ENCODE measurements around the gene IQCK.

Gene IQCK

DNA sequence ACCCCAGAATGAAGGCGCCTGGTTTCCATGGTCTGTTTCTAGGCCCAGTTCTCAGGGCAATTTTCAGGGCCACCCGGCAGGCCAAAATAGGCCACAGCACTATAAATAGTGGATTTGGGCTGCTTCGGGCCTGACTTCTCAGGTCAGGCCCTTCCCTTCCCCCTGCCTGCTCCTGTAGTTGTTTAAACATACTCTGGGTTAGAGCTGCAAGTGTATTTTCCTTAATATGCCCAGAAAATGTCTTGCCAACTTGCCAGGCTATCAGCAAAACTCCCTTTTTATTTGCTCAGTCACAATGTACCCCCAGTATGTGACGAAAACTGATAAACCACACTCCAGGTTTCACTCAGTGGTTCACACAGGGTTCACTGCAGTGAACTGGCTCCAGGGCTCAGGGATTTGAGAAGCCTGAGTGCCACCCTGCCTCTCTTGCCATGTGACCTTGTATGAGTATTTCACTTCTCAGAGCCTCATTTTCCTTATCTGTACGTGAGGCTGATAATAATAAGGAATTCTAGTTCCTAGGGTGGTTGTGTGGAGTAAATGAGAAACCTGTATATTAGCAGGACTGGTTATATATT lies 90.1 kb downstream of the IQCK start:
- no peak for DNase-seq

- no peak for DNase-seq
Measured at GRCh38 chr16:19809121-19809635, 91.1 kb downstream of the IQCK start.

DNA sequence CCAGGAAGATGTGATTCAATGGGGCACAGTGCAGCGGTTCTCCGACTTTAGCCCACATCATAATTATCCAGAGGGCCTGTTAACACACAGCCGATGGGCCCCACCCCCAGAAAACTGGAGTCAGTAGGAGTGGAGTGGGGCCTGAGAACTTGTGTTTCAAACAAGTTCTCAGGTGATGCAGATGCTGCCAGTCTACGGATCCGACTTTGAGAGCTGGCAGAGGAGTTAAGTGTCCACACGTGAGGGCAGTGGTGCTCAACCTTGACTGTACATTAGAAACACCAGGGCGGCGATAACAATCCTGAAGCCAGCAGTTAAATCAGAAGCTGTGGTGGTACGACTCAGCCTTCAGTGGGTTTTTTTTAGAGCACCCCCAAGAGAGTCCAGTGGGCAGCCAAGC lies 91.6 kb downstream of the IQCK start:
- no peak for DNase-seq

DNA sequence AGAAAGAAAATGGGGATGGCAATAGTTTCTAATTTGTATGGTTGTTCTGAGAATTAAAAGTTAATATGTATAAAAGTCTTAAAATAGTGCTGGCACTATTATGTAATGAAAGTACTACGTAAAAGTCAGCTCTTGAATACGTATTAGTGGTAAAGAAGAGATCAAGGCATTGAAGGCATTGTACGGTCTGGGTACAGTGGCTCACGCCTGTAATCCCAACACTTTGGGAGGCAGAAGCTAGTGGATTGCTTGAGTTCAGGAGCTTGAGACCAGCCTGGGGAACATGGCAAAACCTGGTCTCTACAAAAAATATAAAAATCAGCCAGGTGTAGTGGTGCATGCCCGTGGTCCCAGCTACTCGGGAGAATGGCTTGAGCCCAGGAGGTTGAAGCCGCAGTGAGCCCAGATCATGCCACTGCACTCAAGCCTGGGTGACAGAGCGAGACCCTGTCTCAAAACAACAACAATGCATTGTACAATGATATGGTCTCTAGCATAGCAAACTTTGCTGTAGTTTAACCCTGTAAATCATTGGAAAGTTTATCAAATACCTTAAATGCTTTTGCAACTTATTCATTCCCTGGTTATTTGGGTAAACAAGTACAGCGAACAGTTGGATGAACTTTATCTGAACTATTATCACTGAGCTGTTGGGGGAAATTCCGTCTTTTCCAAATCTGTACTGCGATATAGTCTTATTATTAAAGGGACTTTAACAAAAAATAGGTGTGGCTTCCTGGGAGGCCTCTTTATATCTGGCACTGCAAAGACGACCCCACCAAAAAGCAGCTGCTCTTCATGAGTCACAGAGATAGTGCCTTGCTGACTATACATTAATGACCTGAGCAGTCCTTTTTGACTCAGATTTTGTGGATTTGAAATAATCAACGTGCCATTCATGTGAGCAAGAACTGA lies 93.0 kb downstream of the IQCK start:
- DNase-seq, result no peak

- no peak for DNase-seq
Measured at GRCh38 chr16:19812986-19813385, 94.9 kb downstream of the IQCK start.

- no peak for DNase-seq
Measured at GRCh38 chr16:19815418-19815817, 97.3 kb downstream of the IQCK start.

- DNase-seq, result no peak
Measured at GRCh38 chr16:19817122-19817521, 99.1 kb downstream of the IQCK start.

GRCh38 chr16:19817875-19818274 lies 99.8 kb downstream of the IQCK start:
- no peak for DNase-seq

DNA sequence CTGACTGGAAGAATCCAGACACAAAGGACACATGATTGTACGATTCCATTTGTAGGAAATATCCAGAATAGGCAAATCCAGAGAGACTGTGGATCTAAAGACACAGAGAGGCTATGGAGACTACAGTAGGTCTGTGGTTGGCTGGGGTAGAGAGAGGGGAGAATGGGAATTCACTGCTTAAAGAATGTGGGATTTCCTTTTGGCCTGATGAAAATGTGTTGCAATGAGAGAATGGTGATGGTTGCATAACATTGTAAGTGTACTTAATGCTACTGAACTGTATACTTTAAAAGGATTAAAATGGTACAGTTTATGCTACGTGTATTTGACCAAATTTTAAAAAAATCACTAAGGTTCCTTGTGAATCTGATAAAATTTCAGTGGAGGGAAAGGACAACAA lies 104.5 kb downstream of the IQCK start:
- no peak for DNase-seq

DNA sequence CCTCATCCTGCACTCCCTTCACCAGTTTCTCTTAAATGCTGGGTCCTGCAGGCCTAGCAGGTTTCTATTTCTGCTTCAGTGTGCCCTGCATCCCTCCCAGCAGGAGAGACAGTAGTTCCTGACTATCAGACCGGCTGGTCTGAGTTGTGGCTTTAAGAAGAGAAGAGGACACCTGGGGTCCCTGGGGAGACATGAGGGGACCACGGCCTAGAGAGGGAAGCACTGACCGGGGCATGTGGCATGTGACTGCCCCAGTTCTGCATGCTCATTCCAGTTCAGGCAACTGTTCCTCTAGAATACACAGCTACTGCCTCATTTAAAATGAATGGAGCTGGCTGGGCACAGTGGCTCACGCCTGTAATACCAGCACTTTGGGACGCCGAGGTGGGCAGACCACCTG lies 105.3 kb downstream of the IQCK start:
- DNase-seq, result no peak

DNA sequence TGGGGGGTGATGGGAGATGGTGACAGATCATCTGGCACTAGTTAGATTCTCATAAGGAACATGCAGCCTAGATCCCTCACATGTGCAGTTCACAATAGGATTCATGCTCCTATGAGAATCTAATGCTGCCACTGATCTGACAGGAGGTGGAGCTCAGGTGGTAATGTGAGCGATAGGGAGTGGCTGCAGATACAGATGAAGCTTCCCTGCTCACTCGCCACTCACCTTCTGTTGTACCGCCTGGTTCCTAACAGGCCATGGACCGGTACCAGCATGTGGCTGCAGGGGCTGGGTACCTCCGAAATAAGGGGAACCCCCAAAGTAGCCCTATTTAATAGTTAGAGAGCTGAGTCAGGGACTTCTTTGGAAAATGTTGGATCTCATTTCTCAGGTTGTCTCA lies 106.1 kb downstream of the IQCK start:
- DNase-seq, result no peak

- no peak for DNase-seq
Measured at GRCh38 chr16:19829844-19830692, 112.0 kb downstream of the IQCK start.

DNA sequence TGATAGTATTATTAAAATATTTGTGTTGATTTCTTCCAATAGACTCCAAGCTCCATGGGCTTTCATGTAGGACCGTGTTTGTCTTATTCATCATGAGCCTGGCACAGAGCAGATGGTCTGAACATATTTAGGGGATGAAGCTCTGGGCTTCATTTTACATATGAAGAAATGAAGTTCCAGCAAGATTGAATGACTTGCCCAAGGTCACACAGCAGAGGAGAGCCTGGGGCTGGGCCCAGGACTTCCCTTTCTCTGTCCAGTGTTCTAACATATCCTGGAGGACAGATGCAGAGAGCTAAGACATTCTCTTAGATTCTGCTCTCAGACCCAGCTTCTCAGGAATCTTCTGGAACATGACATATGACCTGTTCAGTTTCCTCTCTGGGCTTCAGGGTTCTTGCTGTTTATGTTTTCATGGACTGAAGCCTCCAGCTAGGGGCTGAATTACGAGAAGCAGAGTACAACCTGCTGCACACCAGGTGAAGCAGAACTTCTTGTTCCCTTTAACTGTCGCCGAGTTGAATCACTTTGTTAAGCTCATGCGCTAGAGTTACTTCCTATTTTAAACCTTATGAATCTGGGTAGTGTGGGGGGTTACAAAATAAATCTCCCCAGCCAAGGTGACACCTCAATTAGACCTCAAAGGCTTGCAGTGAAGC lies 113.0 kb downstream of the IQCK start:
- no peak for DNase-seq

DNA sequence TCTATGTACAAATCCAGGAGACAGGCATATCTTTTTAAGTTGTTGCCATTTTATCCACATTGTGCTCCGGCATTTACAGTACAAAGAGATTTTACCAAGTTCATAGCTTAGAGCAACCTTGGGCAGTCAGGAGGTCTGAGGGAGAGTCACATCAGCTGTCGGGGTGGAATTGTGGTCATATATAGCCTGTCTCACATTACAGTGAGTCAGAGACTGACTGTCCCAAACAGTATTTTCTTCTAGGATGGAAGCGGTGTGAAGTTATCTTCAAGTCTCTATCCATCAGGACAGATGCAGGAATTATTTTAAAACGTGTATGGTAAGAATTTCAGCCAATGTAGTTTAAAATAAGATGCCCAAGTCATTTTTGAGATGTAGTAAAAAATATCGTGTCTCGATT lies 113.6 kb downstream of the IQCK start:
- DNase-seq, result no peak

DNA sequence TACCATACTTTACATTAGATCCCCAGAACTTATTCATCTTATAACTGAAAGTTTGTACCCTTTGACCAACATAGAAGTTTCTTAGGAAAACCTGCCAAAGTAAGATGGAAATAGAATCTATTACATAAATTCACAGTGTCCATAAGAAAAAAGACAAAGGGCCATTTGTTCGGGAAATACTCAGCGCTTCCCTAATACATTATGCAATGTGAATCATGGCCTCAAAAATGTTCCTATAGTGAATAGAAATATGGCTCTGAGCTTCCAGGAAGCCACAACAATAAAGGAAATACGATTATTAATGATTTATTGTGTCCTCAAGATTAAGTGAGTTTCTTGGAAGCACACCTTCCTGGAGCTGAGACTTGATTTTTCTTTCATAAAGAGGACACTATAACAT lies 115.1 kb downstream of the IQCK start:
- DNase-seq, result no peak

GRCh38 chr16:19833581-19833980 lies 115.5 kb downstream of the IQCK start:
- no peak for DNase-seq

- DNase-seq, result no peak
Measured at GRCh38 chr16:19835196-19835595, 117.1 kb downstream of the IQCK start.

GRCh38 chr16:19835968-19836421 lies 117.9 kb downstream of the IQCK start:
- no peak for DNase-seq

DNA sequence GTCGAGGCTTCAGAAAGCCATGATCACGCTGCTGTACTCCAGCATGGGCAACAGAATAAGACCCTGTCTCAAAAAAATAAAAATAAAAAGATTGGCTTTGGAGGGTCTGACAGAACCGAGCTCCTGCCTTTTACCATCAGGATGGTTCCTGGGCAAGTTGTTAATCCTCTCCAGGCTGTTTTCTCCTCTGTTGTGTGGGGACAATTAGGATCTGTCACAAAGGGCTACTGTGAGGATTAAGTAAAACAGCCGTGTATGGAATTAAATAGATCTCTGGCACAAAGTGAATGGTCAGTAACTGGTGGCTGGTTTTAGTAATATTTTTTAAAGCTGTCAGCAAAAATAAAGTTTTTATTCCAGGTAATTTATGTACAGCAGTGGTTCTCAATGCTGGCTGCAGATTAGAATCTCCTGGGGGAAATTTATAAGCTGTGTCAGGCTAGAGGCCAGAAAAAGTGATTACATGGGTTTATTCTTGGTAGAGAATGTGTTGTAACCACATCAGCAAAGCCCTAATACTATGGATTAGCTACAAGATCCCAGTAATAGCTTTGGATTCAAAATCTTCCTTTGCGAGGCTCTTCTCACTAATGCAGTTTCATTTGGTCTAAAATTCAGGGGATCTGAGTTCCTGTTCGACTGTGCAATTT lies 119.4 kb downstream of the IQCK start:
- no peak for DNase-seq

DNA sequence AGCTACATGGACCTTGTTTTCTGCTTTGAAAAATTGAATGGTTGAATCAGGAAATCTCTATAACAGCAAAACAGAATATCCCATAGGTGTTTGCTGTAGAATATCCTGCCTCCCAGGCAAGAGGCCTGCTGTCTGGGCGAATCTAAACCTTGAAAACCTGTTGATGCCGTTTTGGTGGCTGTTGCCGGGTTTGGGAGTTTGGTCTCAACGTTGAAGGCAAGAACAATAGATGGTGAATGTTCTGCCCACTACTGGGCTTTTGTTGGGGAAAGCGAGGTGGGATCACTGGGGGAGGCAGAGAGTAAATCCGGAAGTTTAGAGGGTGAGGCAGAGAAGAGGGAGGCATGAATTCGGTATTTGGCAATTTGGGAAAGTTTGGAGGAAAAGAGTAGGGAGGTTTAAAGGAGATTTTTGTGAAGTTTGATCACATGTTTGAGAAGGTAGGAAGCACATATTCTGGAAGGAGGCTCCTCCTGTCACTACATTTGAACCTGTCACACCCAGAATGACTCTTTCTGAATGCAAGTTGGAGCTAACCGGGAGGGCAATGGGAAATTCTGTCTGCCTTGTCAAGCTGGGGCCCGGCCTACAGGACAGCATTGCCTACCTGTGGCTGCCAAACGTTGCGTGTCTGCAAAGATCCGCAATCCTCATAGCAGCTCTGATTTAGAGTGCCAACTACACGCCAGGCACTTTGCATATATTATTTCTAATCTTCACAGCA lies 120.1 kb downstream of the IQCK start:
- no peak for DNase-seq

DNA sequence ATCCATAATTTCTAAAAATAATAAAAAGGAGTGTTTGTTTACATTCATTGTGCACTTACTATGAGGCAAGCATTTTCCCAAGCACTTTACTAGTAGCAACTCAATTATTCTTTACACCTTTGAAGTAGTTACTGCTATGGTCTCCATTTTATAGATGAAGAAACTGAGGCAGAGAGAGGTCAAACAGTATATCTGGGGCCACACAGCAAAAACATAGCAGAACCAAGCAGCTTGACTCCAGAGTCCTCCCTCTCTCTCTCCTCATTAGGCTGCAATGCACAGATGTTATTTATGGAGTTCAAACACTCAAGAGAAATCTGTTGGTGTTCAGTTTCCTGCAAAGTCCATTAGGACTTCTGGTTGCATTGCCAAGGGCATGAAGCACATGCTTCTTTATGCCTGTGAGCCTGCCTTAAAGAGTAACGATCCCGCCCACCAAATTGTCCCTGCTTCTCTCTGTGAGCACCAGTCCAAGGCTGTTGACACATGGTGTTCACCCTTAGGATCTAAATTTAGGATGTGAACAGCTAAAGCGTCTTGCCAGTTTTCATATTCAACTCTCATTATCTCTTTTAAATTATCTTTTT lies 122.5 kb downstream of the IQCK start:
- peak; percentile 74 for DNase-seq

Data from NCI-H1436 (cell line).